Measurements from ENCODE around the gene NTSR1. TPM values are rescaled to one million over a fixed set of nuclear protein-coding genes. Genes with fewer than 3 reads are reported as not detected.

Gene NTSR1
- total RNA-seq, 1 experiment from 2014 or later: 0.16 TPM

DNA sequence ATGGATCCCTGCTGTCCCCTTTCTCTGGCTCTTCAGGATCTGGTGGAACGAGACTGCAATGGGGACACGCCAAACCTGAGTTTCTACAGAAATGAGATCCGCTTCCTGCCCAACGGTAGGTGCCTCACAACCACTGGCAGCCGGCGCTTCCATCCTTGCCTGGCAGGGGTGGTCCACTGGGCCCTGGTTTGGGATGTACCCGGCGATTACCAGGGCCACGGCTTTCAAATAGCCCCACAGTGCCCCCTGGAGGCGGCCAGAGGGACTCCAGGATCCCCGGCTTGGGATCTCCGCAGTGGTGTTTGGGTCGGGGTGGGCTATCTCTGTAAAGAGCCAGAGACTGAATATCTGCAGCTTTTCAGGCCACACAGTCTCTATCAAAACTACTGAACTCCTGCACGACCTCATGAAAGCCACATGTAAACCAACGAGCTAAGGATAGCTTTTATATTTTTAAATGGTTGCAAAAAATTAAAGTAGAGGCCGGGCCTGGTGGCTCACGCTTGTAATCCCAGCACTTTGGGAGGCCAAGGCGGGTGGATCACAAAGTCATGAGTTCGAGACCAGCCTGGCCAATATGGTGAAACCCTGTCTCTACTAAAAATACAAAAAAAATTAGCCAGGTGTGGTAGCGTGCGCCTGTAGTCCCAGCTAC is 99.7 kb downstream of the NTSR1 start:
- Histone ChIP-seq H3K4me3 (ENCODE audit: low read depth, low read length) (no peak overlapping the region), H3K4me1 (peaks cover 14% of the 10 kb centered on the region), H3K9me3 (no peaks in the 10 kb centered on the region), H3K27me3 (replicated peaks; ENCODE audit: control insufficient read depth, insufficient read depth, low read length) (no peaks in the 10 kb centered on the region), H3K36me3 (ENCODE audit: control insufficient read depth, insufficient read depth, low read length) (peaks cover 31% of the 10 kb centered on the region)
- intact Hi-C loops (cut with micrococcal nuclease; ENCODE audit: unreplicated experiment): loop anchor here (1.0 to 5.0 kb wide), 3 partner anchors 54 to 140 kb away; partner anchors contain the start of gene TCFL5
- Mint-ChIP-seq H3K27ac (ENCODE audit: unreplicated experiment) (no peak overlapping the region), H3K27me3 (ENCODE audit: insufficient read depth, unreplicated experiment) (no peaks in the 10 kb centered on the region), H3K9me3 (ENCODE audit: unreplicated experiment) (no peaks in the 10 kb centered on the region), H3K4me1 (ENCODE audit: low read depth, unreplicated experiment) (peaks cover 12% of the 10 kb centered on the region), H3K36me3 (ENCODE audit: insufficient read depth, unreplicated experiment) (peaks cover 70% of the 10 kb centered on the region), H3K4me3 (ENCODE audit: unreplicated experiment) (no peak overlapping the region)
- TF ChIP-seq, protein P1, sequence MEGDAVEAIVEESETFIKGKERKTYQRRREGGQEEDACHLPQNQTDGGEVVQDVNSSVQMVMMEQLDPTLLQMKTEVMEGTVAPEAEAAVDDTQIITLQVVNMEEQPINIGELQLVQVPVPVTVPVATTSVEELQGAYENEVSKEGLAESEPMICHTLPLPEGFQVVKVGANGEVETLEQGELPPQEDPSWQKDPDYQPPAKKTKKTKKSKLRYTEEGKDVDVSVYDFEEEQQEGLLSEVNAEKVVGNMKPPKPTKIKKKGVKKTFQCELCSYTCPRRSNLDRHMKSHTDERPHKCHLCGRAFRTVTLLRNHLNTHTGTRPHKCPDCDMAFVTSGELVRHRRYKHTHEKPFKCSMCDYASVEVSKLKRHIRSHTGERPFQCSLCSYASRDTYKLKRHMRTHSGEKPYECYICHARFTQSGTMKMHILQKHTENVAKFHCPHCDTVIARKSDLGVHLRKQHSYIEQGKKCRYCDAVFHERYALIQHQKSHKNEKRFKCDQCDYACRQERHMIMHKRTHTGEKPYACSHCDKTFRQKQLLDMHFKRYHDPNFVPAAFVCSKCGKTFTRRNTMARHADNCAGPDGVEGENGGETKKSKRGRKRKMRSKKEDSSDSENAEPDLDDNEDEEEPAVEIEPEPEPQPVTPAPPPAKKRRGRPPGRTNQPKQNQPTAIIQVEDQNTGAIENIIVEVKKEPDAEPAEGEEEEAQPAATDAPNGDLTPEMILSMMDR (IDR thresholded peaks at IDR 0.05; ENCODE audit: insufficient read depth in 1 of 2, low read depth in 1 of 2, low read length in 1 of 2, severe bottlenecking in 1 of 2, unreplicated experiment in 1 of 2): peak; percentile 98 to 100
- ChIA-PET CTCF (interaction anchor here (0.6 to 3.1 kb wide), 25 partner anchors 9 to 330 kb away, joined by 3 to 57 read pairs (median 4); partner anchors contain the start of genes COL9A3 and MRGBP), POLR2A (interaction anchor here (0.7 to 1.0 kb wide), 3 partner anchors 14 to 116 kb away, joined by 4 to 7 read pairs (median 5); partner anchors contain the start of gene TCFL5)
- peak in 1 of 2 experiments; percentile 92 for DNase-seq
- BruUV-seq (replicated peaks): no TSS peak

DNA sequence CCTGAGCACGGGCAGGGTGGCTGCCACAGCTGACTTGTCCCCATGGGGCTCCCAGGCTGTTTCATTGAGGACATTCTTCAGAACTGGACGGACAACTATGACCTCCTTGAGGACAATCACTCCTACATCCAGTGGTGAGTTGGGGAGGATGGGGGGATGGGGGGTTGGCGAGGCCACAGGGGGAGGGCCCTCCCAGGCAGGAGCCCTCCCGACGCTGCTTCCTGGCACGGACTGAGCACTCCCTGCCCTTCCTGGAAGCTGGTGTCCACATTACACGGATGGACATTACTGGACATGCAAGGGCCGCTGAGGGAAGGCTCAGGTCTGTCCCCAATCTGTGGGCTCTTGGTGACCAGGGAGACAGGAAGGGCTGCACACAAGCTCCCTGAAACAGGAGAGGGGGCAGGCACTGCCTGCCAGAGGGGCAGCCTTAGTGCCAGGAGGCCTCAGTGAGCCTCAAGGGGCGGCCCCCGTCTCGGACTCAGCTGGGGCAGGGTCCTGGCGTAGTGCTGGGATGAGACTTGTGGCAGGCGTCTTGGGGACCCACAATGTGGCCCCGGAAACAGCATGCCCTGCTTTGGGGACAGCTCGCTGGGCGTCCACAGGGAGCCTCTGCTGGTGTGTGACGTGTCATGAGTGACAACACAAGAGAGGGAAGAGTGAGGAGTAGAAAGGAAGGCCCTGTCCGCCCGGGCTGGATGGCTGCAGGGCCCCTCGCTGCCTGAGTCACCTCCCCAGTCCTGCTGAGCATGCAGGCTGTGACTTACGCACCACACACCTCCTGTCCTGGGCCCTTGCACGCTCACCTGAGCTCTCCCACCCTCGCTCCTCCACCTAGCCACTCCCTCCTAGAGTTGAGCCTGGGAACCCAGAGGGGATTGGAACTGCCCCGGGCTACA is 101.1 kb downstream of the NTSR1 start:
- Histone ChIP-seq H3K9me3 (no peaks in the 10 kb centered on the region), H3K4me1 (peaks cover 14% of the 10 kb centered on the region), H3K4me3 (ENCODE audit: low read depth, low read length) (no peak overlapping the region), H3K27me3 (replicated peaks; ENCODE audit: control insufficient read depth, insufficient read depth, low read length) (no peaks in the 10 kb centered on the region), H3K36me3 (ENCODE audit: control insufficient read depth, insufficient read depth, low read length) (peaks cover 31% of the 10 kb centered on the region)
- TF ChIP-seq, protein P1 (IDR thresholded peaks at IDR 0.05; ENCODE audit: insufficient read depth in 1 of 2, low read depth in 1 of 2, low read length in 1 of 2, severe bottlenecking in 1 of 2, unreplicated experiment in 1 of 2): no peak
- POLR2A ChIA-PET: no interaction called here
- no peak overlapping the region for H3K27ac Mint-ChIP-seq (ENCODE audit: unreplicated experiment)
- peaks cover 62% of the 10 kb centered on the region for H3K36me3 Mint-ChIP-seq (ENCODE audit: insufficient read depth, unreplicated experiment)
- CTCF ChIA-PET: interaction anchor here (1.1 to 3.1 kb wide), 3 partner anchors 15 to 195 kb away, joined by 3 to 57 read pairs (median 3); partner anchors contain the start of gene MRGBP
- no peaks in the 10 kb centered on the region for H3K27me3 Mint-ChIP-seq (ENCODE audit: insufficient read depth, unreplicated experiment)
- H3K9me3 Mint-ChIP-seq (ENCODE audit: unreplicated experiment): no peaks in the 10 kb centered on the region
- H3K4me3 Mint-ChIP-seq (ENCODE audit: unreplicated experiment): no peak overlapping the region
- peaks cover 14% of the 10 kb centered on the region for H3K4me1 Mint-ChIP-seq (ENCODE audit: low read depth, unreplicated experiment)
- no TSS peak for BruUV-seq (replicated peaks)
- no peak for DNase-seq
- intact Hi-C loops (cut with micrococcal nuclease; ENCODE audit: unreplicated experiment): loop anchor here (5.0 kb wide), 2 partner anchors 53 to 122 kb away; partner anchors contain the start of gene TCFL5

DNA sequence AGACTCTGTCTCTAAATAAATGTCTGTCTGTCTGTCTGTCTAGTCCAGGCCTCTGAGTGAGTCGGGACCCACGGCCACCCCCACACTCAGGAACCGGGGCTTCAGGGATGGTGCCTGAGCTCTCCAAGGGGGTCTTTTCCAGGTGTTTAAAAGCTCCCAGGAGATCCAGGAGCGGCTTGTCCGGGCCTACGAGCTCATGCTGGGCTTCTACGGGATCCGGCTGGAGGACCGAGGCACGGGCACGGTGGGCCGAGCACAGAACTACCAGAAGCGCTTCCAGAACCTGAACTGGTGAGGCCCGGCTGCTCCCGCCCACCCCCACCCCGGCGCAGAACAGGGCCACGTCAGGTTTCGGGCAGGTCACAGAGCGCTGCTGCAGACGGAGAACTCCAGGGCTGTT is 102.7 kb downstream of the NTSR1 start:
- H3K27me3 ChIP-seq (replicated peaks; ENCODE audit: control insufficient read depth, insufficient read depth, low read length): no peaks in the 10 kb centered on the region
- ChIA-PET POLR2A (no interaction called here), CTCF (interaction anchor here (0.6 to 1.1 kb wide), 2 partner anchors 15 to 17 kb away, joined by 3 read pairs; partner anchors contain the start of gene MRGBP)
- TF ChIP-seq, protein P1 (IDR thresholded peaks at IDR 0.05; ENCODE audit: insufficient read depth in 1 of 2, low read depth in 1 of 2, low read length in 1 of 2, severe bottlenecking in 1 of 2, unreplicated experiment in 1 of 2): no peak
- DNase-seq: no peak
- Mint-ChIP-seq H3K9me3 (ENCODE audit: unreplicated experiment) (no peaks in the 10 kb centered on the region), H3K27ac (ENCODE audit: unreplicated experiment) (no peak overlapping the region), H3K36me3 (ENCODE audit: insufficient read depth, unreplicated experiment) (peaks cover 61% of the 10 kb centered on the region), H3K4me1 (ENCODE audit: low read depth, unreplicated experiment) (peaks cover 15% of the 10 kb centered on the region), H3K4me3 (ENCODE audit: unreplicated experiment) (no peak overlapping the region), H3K27me3 (ENCODE audit: insufficient read depth, unreplicated experiment) (no peaks in the 10 kb centered on the region)
- intact Hi-C loops (cut with micrococcal nuclease; ENCODE audit: unreplicated experiment): no loop called here
- no peak overlapping the region for H3K4me3 ChIP-seq (ENCODE audit: low read depth, low read length)
- BruUV-seq (replicated peaks): no TSS peak
- H3K9me3 ChIP-seq: no peaks in the 10 kb centered on the region
- H3K36me3 ChIP-seq (ENCODE audit: control insufficient read depth, insufficient read depth, low read length): peaks cover 31% of the 10 kb centered on the region
- peaks cover 21% of the 10 kb centered on the region for H3K4me1 ChIP-seq
